Limb (tissue), 2 donors: ENCODE data around the gene TMEM170B.

Experiments used
- DNase-seq, 2 donors: peaks; one replicate each; pipeline ENCODE4 v3.0.0-alpha.2; 2016; ENCODE audit errors: extremely low spot score in 2 of 2

Gene TMEM170B

DNA sequence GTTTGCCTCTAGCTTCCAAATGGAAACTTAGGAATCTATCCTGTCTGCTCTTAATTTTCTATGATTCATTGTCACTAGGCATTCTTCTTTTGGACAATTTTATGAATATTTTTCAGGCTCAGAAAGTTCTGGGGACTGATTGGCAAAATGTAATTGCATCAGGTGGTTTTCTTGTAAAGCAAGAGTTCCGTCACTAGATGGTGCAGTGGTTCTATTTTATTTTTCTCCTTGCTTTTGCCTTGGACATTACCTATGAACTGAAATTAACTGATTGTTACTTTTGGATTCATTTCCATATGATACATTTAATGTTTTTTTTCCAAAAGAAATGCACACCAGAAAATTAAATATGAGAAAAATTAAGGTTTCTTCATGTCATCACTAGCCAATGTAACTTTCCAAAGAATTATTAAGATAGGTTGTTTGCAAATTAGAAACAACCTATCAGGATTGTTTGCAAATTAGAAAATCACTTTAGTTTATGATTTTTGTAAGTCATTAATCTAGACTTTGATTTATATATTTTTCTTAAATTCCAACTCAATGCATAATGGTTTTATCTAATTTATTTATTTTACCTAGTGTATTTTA is 48.0 kb downstream of the TMEM170B start:
- DNase-seq, result peak in 1 of 2 donors; percentile 58

DNA sequence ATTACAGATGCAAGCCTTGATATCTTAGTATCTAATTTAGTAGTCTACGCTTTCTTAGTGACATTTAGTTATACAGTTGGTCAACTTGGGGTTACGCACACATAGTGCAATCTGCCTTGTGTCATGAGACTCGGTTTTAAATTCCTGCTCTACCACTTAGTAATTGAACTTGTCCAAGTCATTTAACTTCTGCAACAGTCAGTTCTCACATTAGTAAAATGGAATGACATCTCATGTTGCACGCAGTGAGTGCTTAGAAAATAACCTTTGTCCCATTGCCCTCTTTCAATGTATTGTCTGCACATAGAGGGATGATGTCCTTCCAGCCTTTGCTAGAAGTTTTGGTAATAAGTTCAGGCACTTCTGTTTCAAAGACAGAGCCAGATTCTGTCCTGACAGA is 48.6 kb downstream of the TMEM170B start:
- DNase-seq, result no peak

DNA sequence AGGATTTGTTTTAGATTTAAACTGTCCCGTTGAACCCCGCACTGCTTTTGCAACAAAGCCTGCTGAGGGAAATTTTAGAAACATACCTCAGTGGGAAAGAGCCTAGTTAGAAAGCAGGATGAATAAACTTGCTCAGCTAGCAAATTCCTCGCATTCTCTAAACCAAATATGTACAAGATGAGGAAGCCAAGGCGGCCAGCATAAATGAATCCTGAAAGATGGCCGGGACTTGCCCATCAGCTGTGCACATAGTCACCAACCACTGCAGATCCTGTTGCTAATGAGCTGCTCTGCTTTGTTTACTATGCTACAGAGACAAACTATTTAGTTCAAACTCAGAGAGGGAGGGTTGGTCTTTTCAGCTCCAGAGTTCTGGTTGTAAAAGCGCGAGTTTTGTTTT is 49.0 kb downstream of the TMEM170B start:
- DNase-seq, result no peak

DNA sequence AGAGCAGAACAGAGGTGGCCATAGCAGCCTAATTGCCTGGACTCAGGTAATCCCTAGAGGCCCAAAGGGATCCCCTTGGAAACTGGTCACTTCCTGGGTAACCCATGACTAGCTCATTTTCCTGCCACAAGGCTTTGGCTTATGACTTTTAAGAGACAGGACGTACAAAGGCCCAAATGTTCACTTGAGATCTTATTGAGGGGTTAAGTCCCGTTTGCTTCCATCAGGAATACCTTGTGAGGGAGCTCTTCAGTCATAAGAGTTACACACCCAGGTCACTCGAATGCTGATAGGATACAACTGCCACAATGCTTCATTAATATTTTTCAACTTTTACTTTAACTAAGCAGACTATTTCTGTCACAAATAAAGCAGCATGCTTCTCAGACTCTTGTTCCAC is 51.7 kb downstream of the TMEM170B start:
- DNase-seq, result no peak

DNA sequence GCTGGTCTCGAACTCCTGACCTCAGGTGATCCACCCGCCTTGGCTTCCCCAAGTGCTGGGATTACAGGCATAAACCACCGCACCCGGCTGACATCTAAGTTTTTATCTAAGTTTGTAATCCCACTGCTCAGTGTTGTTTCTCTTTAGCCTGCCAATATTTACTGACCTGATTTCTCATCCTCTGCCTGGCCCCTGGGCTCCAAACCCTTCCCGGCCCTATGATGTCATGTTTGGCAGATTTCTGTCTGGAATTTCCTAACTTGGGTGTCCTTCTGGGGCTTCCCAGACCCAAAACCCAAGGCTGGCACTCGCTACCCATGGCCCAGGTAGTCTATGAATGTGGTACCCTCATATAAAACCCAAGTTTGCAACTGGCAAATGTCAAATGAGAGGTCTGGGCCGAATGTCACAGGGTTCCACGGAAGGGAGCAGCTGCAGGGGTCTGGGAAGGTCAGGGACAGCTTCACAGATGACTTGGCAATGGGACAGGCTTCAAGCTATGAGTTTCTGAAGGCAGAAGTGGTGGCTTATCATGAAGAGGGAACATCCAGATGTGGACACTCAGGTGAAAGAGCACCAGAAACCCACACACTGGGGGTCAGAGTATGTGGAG is 54.9 kb downstream of the TMEM170B start:
- DNase-seq, result no peak

DNA sequence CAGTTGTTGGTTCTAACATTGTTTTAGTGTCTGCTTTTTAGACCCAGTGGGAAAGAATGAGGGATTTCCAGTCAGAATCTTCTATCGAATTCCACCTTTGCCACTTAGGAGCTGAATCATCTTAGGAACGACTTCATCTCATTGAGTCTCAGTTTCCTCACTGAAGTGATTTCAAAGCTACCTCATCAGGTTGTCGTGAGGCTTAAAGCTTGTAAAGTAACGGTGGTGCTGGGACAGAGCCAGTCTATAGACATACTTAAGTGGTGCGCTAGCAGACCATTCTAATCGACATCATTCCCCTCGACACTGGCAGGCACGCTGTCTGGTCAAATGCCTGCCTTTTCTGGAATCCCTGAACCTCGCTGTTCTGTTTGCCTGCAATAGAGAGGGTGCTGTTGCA is 55.5 kb downstream of the TMEM170B start:
- DNase-seq, result no peak

DNA sequence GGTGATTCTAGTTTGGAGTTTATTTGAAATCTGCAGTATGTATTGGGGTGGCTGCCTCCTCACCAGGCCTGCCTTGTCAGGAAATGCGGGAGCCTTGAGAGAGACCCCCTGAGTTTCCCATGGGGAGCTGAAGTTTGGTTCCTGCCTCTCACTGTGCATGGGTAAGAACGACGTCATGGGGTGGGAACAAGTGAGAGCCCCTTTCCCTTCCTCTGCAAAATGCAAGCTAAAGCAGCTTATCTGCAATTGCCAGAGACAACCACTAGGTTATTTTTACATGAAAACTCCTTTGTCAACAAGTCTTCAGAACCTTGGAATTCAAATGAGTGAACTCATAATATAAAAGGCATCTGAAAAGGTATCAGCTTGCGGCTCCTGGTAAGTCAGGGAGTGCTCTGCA is 58.4 kb downstream of the TMEM170B start:
- no peak for DNase-seq

DNA sequence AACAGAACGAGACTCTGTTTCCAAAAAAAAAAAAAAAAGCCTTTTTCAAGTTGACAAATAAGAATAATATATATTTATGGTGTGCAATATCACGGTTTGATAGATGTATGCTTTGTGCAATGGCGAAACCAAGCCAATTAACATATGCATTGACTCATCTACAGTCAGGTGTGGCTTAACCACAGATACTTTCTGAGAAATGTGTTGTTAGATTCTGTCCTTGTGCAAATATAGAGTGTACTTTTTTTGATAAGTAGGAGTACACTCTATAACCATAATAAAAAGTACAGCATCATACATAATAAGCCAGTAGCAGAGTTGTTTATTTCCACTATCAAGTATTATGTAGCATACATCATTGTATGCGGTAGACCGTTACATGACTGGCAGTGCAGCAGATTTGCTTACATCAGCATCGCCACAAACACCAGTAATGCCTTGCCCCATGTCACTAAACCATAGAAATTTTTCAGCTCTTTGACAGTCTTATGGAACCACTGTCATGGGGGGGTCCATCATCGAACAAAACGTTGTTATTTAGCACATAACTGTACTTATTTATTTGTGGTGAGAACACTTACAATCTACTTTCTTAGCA is 59.2 kb downstream of the TMEM170B start:
- DNase-seq, result no peak

DNA sequence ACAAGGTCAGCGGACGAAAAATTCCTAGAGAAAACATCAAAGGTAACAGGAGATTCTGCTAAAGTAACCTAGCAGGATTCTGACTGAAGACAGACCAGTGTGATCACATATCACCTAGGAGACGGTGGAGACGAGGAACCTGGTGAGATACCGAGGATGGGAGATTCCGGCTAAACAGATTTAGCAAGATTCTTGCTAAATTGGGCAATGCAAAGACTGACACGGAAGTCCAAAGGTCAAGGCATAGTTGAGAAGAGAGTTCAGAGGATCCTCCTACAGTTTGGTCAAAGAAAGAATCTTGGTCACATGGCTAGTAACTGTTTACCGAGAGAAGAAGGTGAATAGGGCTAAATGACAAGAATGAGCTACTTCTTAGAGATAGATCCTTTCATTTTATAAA is 61.1 kb downstream of the TMEM170B start:
- DNase-seq, result no peak

DNA sequence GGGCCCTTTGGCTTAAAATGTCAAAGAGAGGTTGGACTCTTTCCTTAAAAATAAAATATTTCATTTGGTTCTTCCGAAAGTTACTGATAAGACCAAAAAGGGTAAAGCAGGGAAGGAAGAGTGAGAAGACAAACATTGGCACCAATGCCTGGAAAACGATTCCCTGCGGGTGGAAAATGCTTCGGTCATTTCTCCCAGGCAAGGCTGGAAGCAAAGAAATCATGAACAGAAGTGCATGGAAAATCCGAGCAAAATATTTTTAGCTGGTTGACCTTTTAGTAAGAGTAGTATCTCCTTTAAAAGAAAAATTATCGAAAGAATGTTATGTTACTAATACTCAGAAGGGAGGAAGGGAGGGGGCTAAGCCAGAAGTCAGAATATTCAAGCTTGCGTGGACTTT is 62.7 kb downstream of the TMEM170B start:
- no peak for DNase-seq

DNA sequence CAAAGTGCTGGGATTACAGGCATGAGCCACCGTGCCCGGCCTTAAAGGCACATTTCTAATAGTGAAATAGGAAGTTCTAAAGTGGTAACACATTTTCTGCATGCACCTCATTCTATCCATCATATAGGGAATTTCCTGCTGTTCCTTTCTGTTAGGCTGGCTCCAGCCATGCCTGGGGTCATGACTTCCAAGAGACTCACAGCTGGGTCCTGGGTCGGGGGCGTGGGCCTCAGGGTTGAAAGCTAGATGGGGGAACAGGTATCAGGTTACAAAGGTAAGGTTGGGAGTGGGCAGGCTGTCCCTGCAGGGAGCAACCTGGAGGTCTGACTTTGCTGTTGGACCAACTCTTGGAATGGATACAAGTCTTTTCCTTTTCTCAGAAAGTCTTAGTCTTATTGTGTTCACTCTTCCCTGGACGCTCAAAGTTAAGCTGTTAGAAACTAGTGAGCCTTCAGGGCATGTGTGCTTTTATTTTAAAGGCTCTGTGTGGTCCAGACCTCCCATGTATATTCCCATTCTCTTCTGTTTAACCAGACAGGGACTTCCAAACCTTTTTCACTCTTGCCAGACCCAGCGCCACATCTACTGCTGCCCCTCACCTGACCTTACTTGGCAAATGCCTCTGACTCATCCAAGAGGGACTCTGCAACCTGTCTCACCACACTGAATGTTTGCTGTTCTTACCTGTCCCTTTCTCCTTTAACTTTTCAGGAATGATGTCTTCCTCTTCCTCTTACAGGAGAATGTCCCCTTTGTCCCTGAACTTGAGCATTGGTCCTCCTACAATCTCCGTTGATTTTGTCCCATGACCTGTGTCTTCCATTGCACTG is 64.4 kb downstream of the TMEM170B start:
- no peak for DNase-seq

DNA sequence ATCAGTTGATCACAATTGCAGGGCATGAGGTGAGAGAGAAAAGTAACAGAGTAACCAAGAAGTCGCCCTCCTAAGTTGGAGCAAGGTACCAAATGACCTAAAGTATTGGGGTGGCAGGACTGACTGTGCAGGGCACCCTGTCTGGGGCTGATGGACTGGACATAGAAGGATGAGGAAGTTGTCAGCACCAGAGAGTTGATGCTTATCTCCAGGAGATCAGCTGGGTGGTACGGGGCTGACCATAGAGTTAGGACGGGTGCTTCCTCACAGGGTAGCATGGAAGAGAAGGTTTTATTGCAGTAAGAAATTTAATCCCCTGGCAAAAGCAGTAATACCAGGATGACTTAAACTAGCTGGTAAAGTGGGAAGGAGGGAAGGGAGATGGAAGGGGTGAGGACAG is 66.7 kb downstream of the TMEM170B start:
- DNase-seq, result no peak

DNA sequence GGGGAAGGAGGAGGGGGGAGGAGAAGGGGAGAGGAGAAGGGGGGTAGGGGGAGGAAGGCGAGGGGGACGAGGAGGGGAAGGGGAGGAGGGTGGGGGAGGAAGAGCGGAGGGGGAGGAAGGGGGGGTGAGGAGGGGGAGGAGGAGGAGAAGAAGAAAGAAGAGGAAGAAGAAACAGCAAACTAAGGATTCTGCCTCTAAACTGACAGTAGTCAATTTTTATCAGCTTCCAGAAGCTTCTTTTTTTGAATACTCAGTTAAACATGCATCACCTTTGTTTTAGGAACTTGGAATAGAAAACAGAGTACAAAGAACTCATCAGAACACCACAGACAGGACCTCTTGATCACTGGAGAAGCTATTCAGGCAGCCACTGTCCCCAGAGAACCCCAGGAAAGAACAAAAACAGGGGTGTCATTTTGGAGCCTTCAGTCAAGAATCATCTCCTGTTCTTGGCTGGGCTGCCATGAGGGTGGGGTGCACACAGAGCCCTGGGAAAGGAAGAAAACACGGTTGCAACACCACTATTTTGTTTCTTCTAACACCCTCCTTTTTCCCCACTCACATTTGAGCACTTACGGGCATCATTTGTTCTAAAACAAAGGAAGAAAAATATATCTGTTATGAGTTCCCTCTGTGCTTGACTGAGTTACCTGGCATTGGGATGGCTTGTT is 67.4 kb downstream of the TMEM170B start:
- no peak for DNase-seq

DNA sequence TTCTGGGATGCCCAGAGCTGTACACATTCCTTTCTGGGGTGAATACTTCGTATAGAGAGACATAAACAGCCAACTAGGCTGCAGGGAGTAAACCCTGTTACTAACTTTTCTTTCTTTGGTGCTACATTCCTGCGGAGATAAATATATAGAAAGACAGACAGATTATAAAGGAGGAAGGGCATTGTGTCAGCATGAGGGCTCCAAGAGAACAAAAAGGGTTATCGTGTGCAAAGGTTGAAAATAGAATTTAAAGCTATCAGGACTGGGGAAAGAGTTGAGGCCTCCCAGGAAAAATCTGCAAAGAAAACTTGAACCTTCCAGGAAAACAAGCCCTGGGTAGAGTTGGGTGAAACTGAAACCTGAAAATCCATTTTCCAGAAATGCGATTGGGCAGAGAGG is 68.0 kb downstream of the TMEM170B start:
- no peak for DNase-seq

DNA sequence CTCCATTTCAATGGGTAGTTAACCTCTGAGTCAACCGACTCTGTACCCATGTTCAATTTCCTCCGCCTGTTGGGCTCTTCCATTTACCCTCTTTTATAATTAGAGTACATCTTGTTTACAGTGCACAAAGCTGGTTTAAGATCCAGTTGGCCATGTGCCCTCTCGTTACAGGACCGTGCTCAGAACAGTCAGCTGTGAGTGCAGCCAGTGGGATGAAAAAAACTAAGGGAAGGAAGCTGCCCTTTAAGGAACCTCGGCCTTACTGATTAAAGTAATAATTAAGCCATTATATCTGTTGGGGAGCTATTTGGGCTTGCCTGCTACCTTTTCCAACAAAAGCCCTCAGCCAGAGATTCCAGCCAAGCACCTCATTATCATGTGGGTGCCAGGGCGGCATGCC is 68.8 kb downstream of the TMEM170B start:
- no peak for DNase-seq

DNA sequence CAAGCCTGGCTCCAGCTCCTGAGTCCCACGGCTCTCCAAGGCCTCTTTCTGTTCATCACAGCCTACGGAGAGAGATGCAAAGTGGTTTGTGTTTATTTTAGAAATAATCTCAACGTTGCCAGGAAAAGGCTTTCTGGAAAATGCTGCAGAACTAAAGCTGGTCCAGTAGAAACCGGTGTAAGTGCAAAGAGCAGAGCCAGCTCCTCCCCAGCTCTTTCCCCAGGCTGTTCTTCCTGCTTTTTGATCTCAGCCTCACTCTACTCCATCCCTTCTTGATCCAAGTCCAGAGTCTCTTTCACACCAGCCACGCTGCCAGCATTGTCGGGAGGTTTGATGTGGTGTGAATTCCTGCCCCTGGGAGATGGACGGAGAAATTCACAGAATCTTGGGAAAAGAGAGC is 69.8 kb downstream of the TMEM170B start:
- no peak for DNase-seq

DNA sequence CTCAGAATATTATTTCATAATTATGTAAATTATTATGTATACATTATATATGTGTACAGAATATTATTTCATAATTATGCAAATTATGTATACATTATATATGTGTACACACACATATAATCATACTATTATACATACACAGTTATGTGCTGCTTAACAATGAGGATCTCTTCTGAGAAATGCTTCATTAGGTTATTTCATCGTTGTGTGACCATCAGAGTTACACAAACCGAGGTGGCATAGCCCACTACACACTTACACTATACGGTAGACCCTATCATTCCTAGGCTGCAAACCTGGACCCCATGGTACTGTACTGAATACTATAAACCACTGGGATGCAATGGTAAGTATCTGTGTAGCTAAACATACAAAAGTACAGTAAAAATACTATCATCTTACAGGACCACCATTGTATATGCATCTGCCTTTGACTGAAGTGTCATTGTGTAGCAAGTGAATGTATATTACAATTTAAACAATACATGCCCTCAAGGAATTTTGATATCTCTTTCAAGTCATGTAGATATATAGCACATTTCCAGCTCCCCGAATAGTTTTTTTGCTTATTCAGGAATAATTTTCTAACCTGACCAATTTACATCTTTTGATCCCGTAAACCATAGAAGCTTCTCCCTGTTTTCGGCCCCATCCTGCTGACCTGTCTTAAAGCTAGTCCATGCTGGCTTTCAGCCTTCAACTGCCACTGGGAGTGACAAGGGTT is 71.2 kb downstream of the TMEM170B start:
- no peak for DNase-seq

DNA sequence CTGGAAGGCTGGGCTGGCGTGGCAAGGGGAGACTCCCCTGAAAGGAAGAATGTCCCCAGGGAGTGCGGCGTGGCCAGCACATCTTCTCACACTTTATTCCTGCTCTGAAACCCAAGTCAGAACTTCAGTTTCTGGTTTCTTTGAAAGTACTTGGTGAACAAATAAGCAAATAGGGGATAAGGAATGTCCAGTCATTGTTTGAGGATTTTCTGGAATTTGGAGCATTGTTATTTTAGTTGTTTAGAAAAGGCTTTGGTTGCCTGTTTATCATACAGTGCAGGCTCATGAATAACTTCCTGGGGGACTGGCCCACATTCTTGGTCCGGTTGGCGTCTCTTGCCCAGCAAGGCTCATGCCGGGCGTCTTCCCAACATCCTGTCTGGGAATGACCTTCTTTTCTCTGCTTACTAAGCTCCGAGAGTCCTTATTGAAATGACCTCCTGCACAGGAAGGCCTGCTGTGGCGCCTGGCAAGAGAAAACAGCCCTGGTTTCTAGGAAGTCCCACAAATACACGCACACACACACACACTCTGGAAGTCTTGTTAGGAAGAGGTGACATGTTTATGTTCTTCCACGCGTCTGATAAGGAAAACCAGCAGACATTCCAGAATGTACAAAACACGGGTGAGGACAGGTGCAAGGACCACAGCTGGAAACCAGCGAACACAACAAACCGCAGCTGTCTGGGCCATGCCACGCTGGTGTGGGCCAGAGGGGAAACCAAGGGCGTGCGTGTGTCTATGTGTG is 71.9 kb downstream of the TMEM170B start:
- DNase-seq, result no peak

DNA sequence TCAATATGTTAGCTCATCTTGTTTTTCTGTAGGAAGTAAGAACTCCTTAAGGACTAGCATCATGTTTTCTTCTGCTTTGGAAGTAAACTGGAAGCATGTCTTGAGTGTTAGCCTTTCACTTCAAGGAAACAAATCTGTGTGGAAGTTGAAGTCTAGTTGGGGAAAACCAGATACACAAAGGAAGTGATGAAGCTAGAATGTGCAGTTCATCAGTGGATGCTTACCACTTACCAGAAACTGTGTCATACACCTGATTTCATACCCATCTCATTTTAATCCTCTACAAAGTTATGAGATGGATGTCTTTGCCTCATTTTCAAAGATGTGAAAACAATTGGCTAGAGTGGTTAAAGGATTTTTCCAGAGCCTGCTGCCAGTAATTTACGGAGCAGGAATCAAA is 75.8 kb downstream of the TMEM170B start:
- no peak for DNase-seq

DNA sequence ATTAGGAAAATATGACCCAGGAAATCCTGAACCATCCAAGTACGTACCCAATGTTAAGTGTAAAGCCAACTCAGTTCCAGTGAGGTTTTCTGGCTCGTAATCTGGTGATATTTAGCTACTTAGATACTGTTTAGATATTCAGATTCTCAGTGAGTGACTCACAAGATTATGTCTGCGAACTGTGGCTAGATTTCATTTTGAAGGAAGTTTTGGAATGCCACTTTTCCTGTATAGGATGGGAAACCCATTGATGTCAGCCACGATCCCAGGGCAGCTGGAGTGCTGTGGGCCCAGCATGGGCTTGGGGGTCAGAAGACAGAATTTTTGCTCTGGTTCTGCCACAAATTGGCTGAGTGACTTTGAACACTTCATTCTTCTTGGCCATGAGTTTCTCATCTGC is 76.3 kb downstream of the TMEM170B start:
- no peak for DNase-seq
